GM12892 (cell line): ENCODE measurements around the gene CNTNAP5.

ENCODE experiments used
- DNase-seq: peaks from one replicate; pipeline ENCODE4 v3.0.0; 2011; ENCODE audit not compliant: insufficient read length
- FAIRE-seq: peaks from 2 replicates; lab custom pipeline; 2011; peaks lifted over from hg19 to GRCh38; lab: Jason Lieb, UNC
- POLR2A ChIP-seq: IDR thresholded peaks from 2 replicates; pipeline ENCODE4 v1.6.1; 2011; ENCODE audit warnings: low read depth, low read length, control low read depth
- POLR2AphosphoS5 ChIP-seq: IDR thresholded peaks from 2 replicates; pipeline ENCODE4 v1.6.1; 2011; ENCODE audit warnings: low read depth, low read length, control low read depth
- TAF1 ChIP-seq: IDR thresholded peaks from 2 replicates; pipeline ENCODE4 v1.6.1; 2011; ENCODE audit warnings: low read depth, mild to moderate bottlenecking, control low read depth, low read length, borderline replicate concordance

The CNTNAP5 gene

DNA sequence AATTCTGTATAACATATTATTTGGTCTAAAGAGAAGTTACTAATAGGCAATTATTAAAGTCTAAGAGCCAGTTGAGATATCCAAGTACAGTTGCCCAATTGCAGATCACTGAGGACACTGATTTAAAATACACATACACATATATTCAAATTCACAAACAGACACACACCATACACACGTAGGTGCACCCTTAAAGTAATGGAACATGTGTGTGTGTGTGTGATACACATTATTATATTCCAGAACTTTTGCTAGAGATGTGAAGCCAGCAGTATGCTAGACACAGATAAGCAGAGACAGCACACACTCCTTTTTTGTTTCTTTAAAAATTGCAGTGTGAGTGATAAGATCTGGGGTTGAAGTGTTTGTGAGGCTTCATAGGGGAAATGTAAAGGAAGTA, 292.5 kb downstream of the CNTNAP5 start:
- TF ChIP-seq POLR2AphosphoS5 (no peak), POLR2A (no peak), TAF1 (no peak)
- DNase-seq: no peak
- no peak for FAIRE-seq

DNA sequence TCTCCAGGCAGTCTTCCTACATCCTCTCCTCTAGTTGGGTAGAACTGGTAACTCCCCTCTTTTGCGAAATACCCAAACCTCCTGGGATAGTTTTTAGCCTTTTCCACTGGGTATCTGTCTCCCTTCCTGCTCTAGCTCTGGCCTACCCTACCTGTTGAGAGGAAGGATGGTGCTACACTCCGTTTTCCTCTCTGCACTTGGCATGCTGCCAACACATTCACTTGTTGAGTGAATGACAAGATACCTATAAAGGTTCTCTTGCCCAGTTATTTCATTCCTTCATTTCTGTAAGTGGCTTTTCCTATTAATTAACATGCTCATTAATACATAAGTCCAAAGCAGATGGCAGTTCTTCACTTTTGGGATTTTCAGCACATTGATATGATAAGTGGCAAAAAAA, 293.8 kb downstream of the CNTNAP5 start:
- no peak for TF ChIP-seq TAF1
- no peak for TF ChIP-seq POLR2AphosphoS5
- TF ChIP-seq POLR2A: no peak
- no peak for FAIRE-seq
- no peak for DNase-seq

GRCh38 chr2:124319577-124319976, 294.5 kb downstream of the CNTNAP5 start:
- FAIRE-seq (no peak), DNase-seq (no peak)
- TF ChIP-seq POLR2A: no peak
- TF ChIP-seq TAF1: no peak
- no peak for TF ChIP-seq POLR2AphosphoS5

DNA sequence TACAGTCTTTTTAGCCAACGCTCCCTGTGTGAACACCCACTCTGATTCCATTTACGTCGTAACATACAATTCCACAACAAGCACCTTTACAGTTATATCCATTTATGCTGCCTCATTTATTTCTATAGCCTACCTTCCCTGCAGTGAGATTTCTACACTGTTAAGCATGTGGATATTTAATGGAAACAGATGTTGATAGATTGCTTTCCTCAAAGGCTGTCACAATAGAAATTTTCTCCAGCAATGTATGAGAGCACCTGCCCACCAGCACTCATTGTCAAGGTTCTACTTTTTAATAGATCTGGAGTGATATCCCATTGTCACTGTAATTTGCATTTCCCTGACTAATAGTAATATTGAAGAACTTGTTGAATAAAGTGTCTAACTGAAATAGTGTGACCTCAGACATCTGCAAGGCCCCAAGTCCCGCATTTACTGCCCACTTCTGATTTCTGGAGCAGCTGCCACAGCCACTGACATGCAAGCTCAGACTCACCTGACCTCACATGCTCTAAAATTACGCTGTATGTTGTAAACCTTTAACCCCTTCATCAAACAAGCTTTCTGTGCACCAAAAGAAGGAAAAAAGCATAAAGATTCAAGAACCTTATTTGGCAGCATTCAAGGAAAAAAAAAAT, 295.1 kb downstream of the CNTNAP5 start:
- TF ChIP-seq POLR2AphosphoS5 (no peak), TAF1 (no peak), POLR2A (no peak)
- no peak for FAIRE-seq

DNA sequence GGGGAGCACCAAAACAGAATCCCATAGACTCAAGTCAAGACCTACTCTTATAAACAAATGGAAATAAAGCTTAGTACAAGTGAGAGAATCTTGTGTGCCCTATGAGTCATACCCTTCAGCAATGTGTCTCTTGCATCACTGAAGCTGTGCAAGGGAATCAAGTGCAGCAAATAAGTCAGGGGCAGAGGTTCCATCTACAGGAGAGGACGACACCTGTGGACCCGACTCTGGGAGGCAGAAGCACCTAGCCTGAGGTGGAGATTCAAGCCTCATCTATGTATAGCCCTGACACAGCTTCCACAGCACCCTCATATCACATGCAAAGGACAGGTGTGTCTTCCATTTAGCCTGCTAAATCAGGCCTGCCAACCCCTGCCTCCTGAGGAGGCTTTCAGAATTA, 298.2 kb downstream of the CNTNAP5 start:
- FAIRE-seq: no peak
- TF ChIP-seq TAF1: no peak
- no peak for TF ChIP-seq POLR2AphosphoS5
- TF ChIP-seq POLR2A: no peak
- DNase-seq: no peak

More for the DNA sequence above, 295.1 kb downstream of the CNTNAP5 start:
- no peak for DNase-seq

DNA sequence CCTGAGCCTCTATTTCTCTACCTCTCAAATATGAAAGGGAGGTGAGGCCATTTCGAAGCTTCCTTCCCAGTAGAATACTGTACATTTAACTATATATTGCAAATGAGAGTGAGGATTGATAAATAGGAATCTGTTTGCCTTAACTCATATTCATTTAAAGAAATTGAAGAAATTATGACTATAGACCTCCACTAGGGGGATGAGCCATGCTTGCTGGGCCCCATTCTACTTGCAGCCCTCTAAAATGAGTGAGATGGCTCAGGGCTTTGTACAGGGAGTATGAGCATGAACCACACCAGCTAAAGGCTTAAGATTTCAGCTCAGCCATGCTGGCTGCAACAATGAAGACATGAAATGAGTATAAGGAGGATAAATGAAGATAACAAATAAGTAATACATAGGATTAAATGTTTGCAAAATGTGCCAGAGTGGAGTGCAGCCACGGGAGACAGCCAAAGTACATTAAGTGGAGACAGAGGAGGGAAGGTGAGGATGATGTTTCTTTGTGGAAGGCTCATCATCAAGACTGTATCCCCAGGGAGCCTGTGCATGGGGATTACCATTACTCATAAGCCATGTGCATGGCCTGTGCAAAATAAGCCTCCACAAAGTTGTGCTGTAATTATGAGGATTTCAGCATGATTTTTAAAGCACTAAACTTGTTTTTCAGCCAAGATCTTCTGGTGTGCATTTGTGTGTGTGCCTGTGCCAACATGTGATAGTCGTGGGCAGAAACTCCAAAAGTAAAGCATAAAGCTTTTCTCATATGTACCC, 300.8 kb downstream of the CNTNAP5 start:
- TF ChIP-seq POLR2A (no peak), TAF1 (no peak), POLR2AphosphoS5 (no peak)
- no peak for DNase-seq
- no peak for FAIRE-seq

DNA sequence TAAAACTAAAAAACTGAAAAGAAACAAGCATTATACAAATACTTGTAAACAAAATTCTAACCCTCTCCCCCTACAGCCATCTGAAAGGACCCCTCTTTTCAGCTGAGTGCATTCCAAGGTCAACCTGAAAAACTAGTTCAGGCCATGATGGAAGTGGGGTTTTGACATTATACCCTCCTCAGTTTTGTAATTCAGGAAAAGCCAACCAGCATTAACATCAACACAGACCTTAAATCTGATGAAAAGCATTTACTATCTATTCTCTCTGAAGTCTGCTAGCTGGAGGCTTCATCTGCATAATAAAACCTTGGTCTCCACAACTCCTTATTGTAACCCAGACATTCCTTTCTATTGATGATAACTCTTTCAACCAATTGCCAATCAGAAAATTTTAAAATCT, 302.2 kb downstream of the CNTNAP5 start:
- DNase-seq (no peak), FAIRE-seq (no peak)
- no peak for TF ChIP-seq POLR2AphosphoS5
- no peak for TF ChIP-seq TAF1
- no peak for TF ChIP-seq POLR2A

DNA sequence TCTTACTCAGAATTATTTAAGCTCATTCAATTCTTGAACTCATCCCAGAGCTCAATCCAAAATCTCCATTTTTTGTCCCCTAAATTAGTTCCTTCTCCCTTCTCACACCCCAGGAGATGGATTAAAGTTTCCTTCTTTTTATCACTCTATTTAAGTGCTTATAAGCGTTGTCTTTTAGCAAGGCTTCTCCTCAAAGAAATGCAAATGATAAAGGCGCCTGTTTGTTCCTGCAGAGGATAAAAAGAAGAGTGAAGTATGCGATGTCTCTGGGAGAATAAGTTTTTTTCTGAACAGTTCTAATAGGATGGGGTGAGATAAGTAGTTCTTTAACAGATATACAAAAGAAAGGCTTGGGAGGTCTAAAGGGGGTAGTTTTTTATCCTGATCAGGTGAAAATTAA, 303.3 kb downstream of the CNTNAP5 start:
- FAIRE-seq (no peak), DNase-seq (no peak)
- TF ChIP-seq POLR2AphosphoS5 (no peak), POLR2A (no peak), TAF1 (no peak)

DNA sequence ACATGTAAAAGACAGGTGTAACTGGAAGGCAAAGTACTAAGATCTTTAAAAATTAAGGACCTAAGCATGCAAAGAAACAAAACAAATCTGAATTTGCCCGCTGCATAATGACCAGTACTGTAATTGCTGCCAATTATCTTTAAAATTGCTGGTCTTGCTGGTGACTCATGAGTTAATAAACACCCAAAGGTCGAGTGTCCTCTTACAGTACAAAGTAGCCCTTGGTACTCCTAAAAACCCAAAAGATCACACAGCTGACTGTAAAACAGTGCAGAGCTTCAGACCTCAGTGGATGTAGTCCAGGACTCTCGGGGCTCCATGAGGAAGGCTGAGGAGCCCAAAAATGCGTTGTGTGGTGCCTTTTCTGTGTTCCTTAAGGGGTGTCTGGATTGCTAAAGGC, 308.7 kb downstream of the CNTNAP5 start:
- FAIRE-seq (no peak), DNase-seq (no peak)
- TF ChIP-seq POLR2AphosphoS5 (no peak), TAF1 (no peak), POLR2A (no peak)

DNA sequence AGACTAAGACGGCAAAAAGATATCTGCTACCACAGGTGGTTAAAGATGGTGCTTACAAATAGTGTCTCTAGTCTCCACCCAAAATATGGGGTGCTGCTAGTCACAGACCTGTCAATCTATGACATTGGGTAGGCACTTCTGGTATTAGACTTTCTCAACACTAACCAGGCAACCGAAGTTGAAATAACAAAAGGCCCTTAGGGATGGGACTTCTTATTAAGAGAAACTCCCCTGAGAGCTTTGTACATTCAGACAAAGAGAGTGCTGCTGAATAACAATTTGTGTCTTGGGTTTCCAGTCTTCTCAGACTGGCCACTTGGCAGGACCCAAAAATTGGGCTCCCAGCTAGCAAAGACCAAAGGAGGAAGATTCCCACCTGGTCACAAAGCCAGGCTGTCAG, 310.0 kb downstream of the CNTNAP5 start:
- no peak for FAIRE-seq
- no peak for DNase-seq
- TF ChIP-seq TAF1 (no peak), POLR2A (no peak), POLR2AphosphoS5 (no peak)

DNA sequence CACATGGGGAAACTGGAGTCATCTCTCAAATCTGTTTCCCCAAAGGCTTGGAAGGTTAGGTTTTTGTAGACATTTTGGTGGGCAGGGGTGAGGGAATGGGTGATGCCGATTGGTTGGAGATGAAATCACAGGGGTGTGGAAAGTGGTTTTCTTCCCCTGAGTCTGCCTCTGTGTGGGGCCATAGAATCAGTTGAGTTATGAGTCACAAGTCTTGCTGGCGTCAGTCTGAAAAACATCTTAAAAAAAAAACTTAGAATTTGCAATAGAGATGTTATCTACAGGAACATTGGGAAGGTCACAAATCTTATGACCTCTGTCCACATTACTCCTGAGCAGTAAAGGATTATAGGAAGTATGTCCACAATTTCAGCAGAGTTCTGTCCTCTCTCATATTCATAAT, 314.6 kb downstream of the CNTNAP5 start:
- FAIRE-seq (no peak), DNase-seq (no peak)
- TF ChIP-seq POLR2A (no peak), POLR2AphosphoS5 (no peak), TAF1 (no peak)
